GM23338 (cell line): Measurements from ENCODE around the gene PRKD3. TPM values are rescaled to one million over a fixed set of nuclear protein-coding genes. Genes with fewer than 3 reads are reported as not detected.

ENCODE experiments used
- ATAC-seq: fragments of 200-7000 bp; cut with Tn5 transposase; 3 replicates; pipeline ENCODE4 v1.9.1; 2020
- DNase-seq: peaks from one replicate; pipeline ENCODE4 v3.0.0-alpha.2; 2015; ENCODE audit warnings: low spot score
- H2AFZ ChIP-seq: fragments of 200-600 bp; sonication (generic); 2 replicates; pipeline ENCODE4 v1.8.0; 2016; ENCODE audit warnings: antibody characterized with exemption, mild to moderate bottlenecking, moderate library complexity
- H3F3A ChIP-seq: fragments of 200-600 bp; sonication (generic); replicated peaks from 2 replicates; pipeline ENCODE4 v1.8.0; 2017; ENCODE audit warnings: antibody characterized with exemption, mixed run types, low read depth
- H3K27ac ChIP-seq: fragments of 200-600 bp; sonication (generic); 2 replicates; pipeline ENCODE4 v1.6.1; 2016; ENCODE audit warnings: low read depth
- H3K27me3 ChIP-seq: fragments of 200-600 bp; sonication (generic); 2 replicates; pipeline ENCODE4 v1.8.0; 2016; ENCODE audit warnings: mild to moderate bottlenecking, mixed run types, moderate library complexity; ENCODE audit not compliant: insufficient read depth
- H3K36me3 ChIP-seq: fragments of 200-600 bp; sonication (generic); 2 replicates; pipeline ENCODE4 v1.8.0; 2016; ENCODE audit warnings: mild to moderate bottlenecking; ENCODE audit not compliant: insufficient read depth
- H3K4me1 ChIP-seq: fragments of 200-600 bp; sonication (generic); 2 replicates; pipeline ENCODE4 v1.8.0; 2016; ENCODE audit warnings: mild to moderate bottlenecking, moderate library complexity; ENCODE audit not compliant: insufficient read depth
- H3K4me2 ChIP-seq: fragments of 200-600 bp; sonication (generic); 2 replicates; pipeline ENCODE4 v1.7.1; 2017; ENCODE audit warnings: mixed run types
- H3K4me3 ChIP-seq: fragments of 200-600 bp; sonication (generic); 2 replicates; pipeline ENCODE4 v1.6.1; 2016; ENCODE audit warnings: mixed run types
- H3K79me2 ChIP-seq: fragments of 200-600 bp; sonication (generic); replicated peaks from 2 replicates; pipeline ENCODE4 v1.8.0; 2017; ENCODE audit warnings: mild to moderate bottlenecking; ENCODE audit not compliant: insufficient read depth
- H3K9me2 ChIP-seq: fragments of 200-600 bp; sonication (generic); 2 replicates; pipeline ENCODE4 v1.8.0; 2017; ENCODE audit not compliant: insufficient read depth
- H4K20me1 ChIP-seq: fragments of 200-600 bp; sonication (generic); replicated peaks from 2 replicates; pipeline ENCODE4 v1.8.0; 2017; ENCODE audit warnings: mild to moderate bottlenecking; ENCODE audit not compliant: insufficient read depth
- H3K27ac Mint-ChIP-seq: 2 replicates; pipeline ENCODE4 v1.8.0; 2020; ENCODE audit warnings: inconsistent platforms, mild to moderate bottlenecking, moderate library complexity, mixed read lengths
- H3K27me3 Mint-ChIP-seq: 3 replicates; pipeline ENCODE4 v1.8.0; 2022; ENCODE audit warnings: low read depth, mild to moderate bottlenecking, moderate library complexity, mixed read lengths, inconsistent platforms; ENCODE audit not compliant: insufficient read depth, poor library complexity
- H3K36me3 Mint-ChIP-seq: 3 replicates; pipeline ENCODE4 v1.8.0; 2021; ENCODE audit warnings: low read depth, mild to moderate bottlenecking, inconsistent platforms, moderate library complexity, mixed read lengths
- H3K4me1 Mint-ChIP-seq: 3 replicates; pipeline ENCODE4 v1.8.0; 2020; ENCODE audit warnings: mild to moderate bottlenecking, inconsistent platforms, mixed read lengths
- H3K4me3 Mint-ChIP-seq: 3 replicates; pipeline ENCODE4 v1.8.0; 2021; ENCODE audit warnings: moderate library complexity, mild to moderate bottlenecking, inconsistent platforms, mixed read lengths
- H3K9me3 Mint-ChIP-seq: 3 replicates; pipeline ENCODE4 v1.8.0; 2020; ENCODE audit warnings: moderate library complexity, mild to moderate bottlenecking, inconsistent platforms, mixed read lengths
- EZH2 ChIP-seq: fragments of 200-600 bp; sonication (generic); IDR thresholded peaks from one replicate; pipeline ENCODE4 v1.8.0; 2017; ENCODE audit warnings: antibody characterized with exemption, mild to moderate bottlenecking, low read depth; ENCODE audit not compliant: unreplicated experiment
- EZH2phosphoT487 ChIP-seq: fragments of 200-600 bp; sonication (generic); IDR thresholded peaks from one replicate; pipeline ENCODE4 v1.8.1; 2018; ENCODE audit warnings: antibody characterized with exemption; ENCODE audit not compliant: unreplicated experiment
- NANOG ChIP-seq: IDR thresholded peaks from 2 replicates; pipeline ENCODE4 v1.6.1; 2016; ENCODE audit warnings: antibody characterized with exemption, borderline replicate concordance
- POLR2AphosphoS5 ChIP-seq: IDR thresholded peaks from 2 replicates; pipeline ENCODE4 v1.6.1; 2016; ENCODE audit warnings: antibody characterized with exemption, low read depth
- STAT1 ChIP-seq: IDR thresholded peaks from one replicate; pipeline ENCODE4 v1.6.1; 2016; ENCODE audit warnings: antibody characterized with exemption; ENCODE audit not compliant: unreplicated experiment
- ZNF114 ChIP-seq: fragments of 250-450 bp; sonication (Bioruptor Pico); IDR thresholded peaks from 2 replicates; pipeline ENCODE4 v1.5.0; 2020; ENCODE audit warnings: mild to moderate bottlenecking, moderate library complexity
- ZNF462 ChIP-seq: fragments of 250-450 bp; sonication (Bioruptor Pico); IDR thresholded peaks from 2 replicates; pipeline ENCODE4 v1.5.0; 2020; ENCODE audit warnings: mild to moderate bottlenecking, moderate library complexity
- polyA plus RNA-seq: library from polyadenylated mRNA; unstranded; fragments of >200 nt; fragmentation: Nextera tagmentation; extraction: Ambion mirVana; gene quantifications from 2 replicates; pipeline ENCODE4 v1.2.1, GENCODE V29; 2016
- total RNA-seq: library from RNA; depleted of rRNA; stranded (reverse); fragments of >200 nt; shearing (Covaris generic); gene quantifications from 2 replicates; pipeline ENCODE4 v1.2.3, GENCODE V29; 2014

The PRKD3 gene
- total and polyA plus RNA-seq, 2 experiments from 2014 or later = 59.7 to 77.0 TPM

- TF ChIP-seq ZNF462 (CRISPR knock-in tag) = no peak
- no peak for TF ChIP-seq STAT1
- no peak for TF ChIP-seq EZH2
- no peak for TF ChIP-seq NANOG
- TF ChIP-seq POLR2AphosphoS5 = no peak
- no peak for TF ChIP-seq EZH2phosphoT487
- TF ChIP-seq ZNF114 (CRISPR knock-in tag) = no peak
- Histone ChIP-seq H4K20me1 (no peaks in the 10 kb centered on the region), H3K79me2 (no peaks in the 10 kb centered on the region), H3K27ac (no peak overlapping the region), H3K27me3 (peaks cover 2% of the 10 kb centered on the region), H3K4me3 (no peak overlapping the region), H3K4me2 (no peak overlapping the region), H3K9me2 (0 out of 2 replicates have a peak, but pooled peaks cover 3% of the 10 kb centered on the region), H2AFZ (no peak overlapping the region), H3K36me3 (no peaks in the 10 kb centered on the region), H3K4me1 (peaks cover 5% of the 10 kb centered on the region), H3F3A (peaks cover 3% of the 10 kb centered on the region; the same call in 1 of the 2 replicates)
- Mint-ChIP-seq H3K27me3 (peaks cover 6% of the 10 kb centered on the region), H3K4me1 (peaks cover 14% of the 10 kb centered on the region), H3K4me3 (no peak overlapping the region), H3K27ac (no peak overlapping the region), H3K9me3 (no peaks in the 10 kb centered on the region), H3K36me3 (no peaks in the 10 kb centered on the region)
- no peak for ATAC-seq
- DNase-seq = no peak
Observed at GRCh38 chr2:37338933-37339332, 14.3 kb upstream of the PRKD3 start.
